WI38 (cell line): ENCODE results near the gene ATP13A2.
"Not testable (repeated sequence)": the region's sequence is repeated elsewhere in the genome, so short reads cannot be mapped to it uniquely, and the experiment has no call there.

ENCODE experiments used
- H3K4me3 ChIP-seq: 2 replicates; pipeline ENCODE4 v1.5.1; 2011; ENCODE audit warnings: low read depth, mild to moderate bottlenecking, control low read depth, low read length
- CTCF ChIP-seq: IDR thresholded peaks from 2 replicates; pipeline ENCODE4 v1.5.1; 2012; ENCODE audit warnings: low read depth, mild to moderate bottlenecking, control low read depth, low read length

The ATP13A2 gene

GRCh38 chr1:16946646-16947045, 65.1 kb downstream of the ATP13A2 start:
- no peak overlapping the region for H3K4me3 ChIP-seq
- TF ChIP-seq CTCF, result no peak

GRCh38 chr1:16946185-16946584, 65.5 kb downstream of the ATP13A2 start:
- not testable (repeated sequence) for H3K4me3 ChIP-seq

GRCh38 chr1:16945512-16945911, 66.2 kb downstream of the ATP13A2 start:
- H3K4me3 ChIP-seq, result not testable (repeated sequence)

GRCh38 chr1:16944038-16944437, 67.7 kb downstream of the ATP13A2 start:
- no peak overlapping the region for H3K4me3 ChIP-seq
- no peak for TF ChIP-seq CTCF

- not testable (repeated sequence) for H3K4me3 ChIP-seq
These were observed 72.1 kb downstream of the ATP13A2 start for GRCh38 chr1:16939386-16940180.

- H3K4me3 ChIP-seq, result no peak overlapping the region
- no peak for TF ChIP-seq CTCF
These were observed 73.1 kb downstream of the ATP13A2 start for GRCh38 chr1:16938351-16939321.

- H3K4me3 ChIP-seq, result not testable (repeated sequence)
These were observed 75.1 kb downstream of the ATP13A2 start for GRCh38 chr1:16936580-16936979.
